CD4-positive, alpha-beta memory T cell (primary cell): ENCODE measurements around the gene COL5A1. TPM values are rescaled to one million over a fixed set of nuclear protein-coding genes. Genes with fewer than 3 reads are reported as not detected.
"Not testable (repeated sequence)": the region's sequence is repeated elsewhere in the genome, so short reads cannot be mapped to it uniquely, and the experiment has no call there.

Source experiments
- CTCF ChIA-PET: fragments of 350-600 bp; sonication (Branson Sonifier 250); formaldehyde crosslinking; loops from one replicate; lab custom pipeline; 2021; ENCODE audit warnings: inconsistent platforms; ENCODE audit not compliant: partially characterized antibody; lab: Charles Lee
- POLR2A ChIA-PET: fragments of 350-600 bp; sonication (Branson Sonifier 250); formaldehyde crosslinking; loops from one replicate; lab custom pipeline; 2021; ENCODE audit not compliant: partially characterized antibody; lab: Charles Lee
- DNase-seq, 5 donors: peaks; one replicate each; pipeline versions ENCODE4 v3.0.0 to v3.0.0-alpha.2; 2020 to 2022; ENCODE audit warnings: mixed read lengths in 1 of 5
- H3K27ac ChIP-seq: one replicate; pipeline ENCODE4 v1.7.0; 2013; ENCODE audit warnings: low read depth, low read length
- H3K27me3 ChIP-seq: 2 replicates; pipeline ENCODE4 v1.7.0; 2013; ENCODE audit warnings: mild to moderate bottlenecking, low read length, moderate library complexity; ENCODE audit not compliant: insufficient read depth
- H3K36me3 ChIP-seq: 2 replicates; pipeline ENCODE4 v1.7.0; 2013; ENCODE audit warnings: mild to moderate bottlenecking, low read length, moderate library complexity; ENCODE audit not compliant: insufficient read depth
- H3K4me1 ChIP-seq: 2 replicates; pipeline ENCODE4 v1.7.0; 2013; ENCODE audit warnings: mild to moderate bottlenecking, low read length, moderate library complexity; ENCODE audit not compliant: insufficient read depth
- H3K4me3 ChIP-seq, 2 donors: one replicate each; pipeline ENCODE4 v1.7.0; 2013; ENCODE audit warnings: low read length in 2 of 2, mild to moderate bottlenecking in 1 of 2
- H3K9me3 ChIP-seq, 2 donors: one replicate each; pipeline ENCODE4 v1.7.0; 2013; ENCODE audit warnings: low read length in 2 of 2, control low read depth in 1 of 2; ENCODE audit not compliant: control insufficient read depth in 1 of 2
- H3K27ac Mint-ChIP-seq, 7 donors: one replicate each; pipeline ENCODE4 v1.8.0; 2020 to 2021; ENCODE audit warnings: mixed read lengths in 7 of 7, mild to moderate bottlenecking in 6 of 7, inconsistent platforms in 3 of 7, moderate library complexity in 3 of 7
- H3K27me3 Mint-ChIP-seq, 2 donors: one replicate each; pipeline ENCODE4 v1.8.0; 2020 to 2021; ENCODE audit warnings: mixed read lengths in 2 of 2
- H3K36me3 Mint-ChIP-seq, 2 donors: one replicate each; pipeline ENCODE4 v1.8.0; 2020 to 2021; ENCODE audit warnings: mixed read lengths in 2 of 2, inconsistent platforms in 1 of 2, mild to moderate bottlenecking in 1 of 2
- H3K4me1 Mint-ChIP-seq, 4 donors: one replicate each; pipeline ENCODE4 v1.8.0; 2020 to 2021; ENCODE audit warnings: mixed read lengths in 4 of 4, mild to moderate bottlenecking in 1 of 4
- H3K4me3 Mint-ChIP-seq, 8 donors: one replicate each; pipeline ENCODE4 v1.8.0; 2020 to 2021; ENCODE audit warnings: mixed read lengths in 8 of 8, mild to moderate bottlenecking in 7 of 8, moderate library complexity in 6 of 8, inconsistent platforms in 3 of 8
- H3K9me3 Mint-ChIP-seq, 8 donors: one replicate each; pipeline ENCODE4 v1.8.0; 2020 to 2021; ENCODE audit warnings: mixed read lengths in 8 of 8, mild to moderate bottlenecking in 5 of 8, inconsistent platforms in 3 of 8, moderate library complexity in 1 of 8
- intact Hi-C: fragments of 100-400 bp; cut with micrococcal nuclease; formaldehyde crosslinking; loops from one replicate; pipeline ENCODE4 v1.15.1; 2023
- polyA plus RNA-seq, 2 donors: library from polyadenylated mRNA; unstranded; fragments of 300-500 nt; fragmentation: Illumina TruSeq; gene quantifications; one replicate each; pipeline ENCODE4 v1.2.3, GENCODE V29; 2021
- total RNA-seq, 2 experiments: library from RNA; stranded (reverse); gene quantifications; one replicate each; pipeline ENCODE4 v1.2.3, GENCODE V29; 2021

COL5A1 gene
- total and polyA plus RNA-seq, 4 experiments from 2014 or later, result 0.36 to 1.6 (median 1.5) TPM; not detected in 1

DNA sequence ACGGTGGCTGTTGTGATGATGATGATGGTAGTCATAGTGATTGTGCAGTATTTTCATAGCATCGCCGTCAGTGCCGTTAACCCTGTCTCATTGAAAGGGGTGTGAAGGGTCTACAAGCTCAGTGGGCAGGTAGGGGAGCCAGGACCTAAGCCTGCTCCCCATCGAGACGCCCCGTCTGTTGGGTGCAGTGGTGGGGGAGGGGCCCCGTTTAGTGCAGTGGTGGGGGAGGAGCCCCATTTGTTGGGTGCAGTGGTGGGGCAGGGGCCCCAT lies 68.6 kb downstream of the COL5A1 start:
- Mint-ChIP-seq H3K4me1 (peaks cover 0 to 5% (median 2%) of the 10 kb centered on the region in 4 donors), H3K4me3 (peak overlapping the region in 1 of 8 donors; percentile 20), H3K36me3 (no peaks in the 10 kb centered on the region), H3K9me3 (peaks cover 0 to 9% (median 0%) of the 10 kb centered on the region in 8 donors), H3K27ac (peak overlapping the region in 1 of 7 donors; percentile 70), H3K27me3 (peaks cover 0 to 1% of the 10 kb centered on the region in 2 donors)
- no peaks in the 10 kb centered on the region for H3K4me1 ChIP-seq
- no peak overlapping the region for H3K27ac ChIP-seq
- no peaks in the 10 kb centered on the region for H3K27me3 ChIP-seq
- H3K4me3 ChIP-seq, result no peak overlapping the region
- ChIA-PET POLR2A (no interaction called here), CTCF (no interaction called here)
- no peaks in the 10 kb centered on the region for H3K9me3 ChIP-seq
- no peaks in the 10 kb centered on the region for H3K36me3 ChIP-seq
- intact Hi-C loops, result no loop called here
- DNase-seq, result no peak

- Mint-ChIP-seq H3K4me3 (no peak overlapping the region), H3K4me1 (peaks cover 0 to 5% (median 3%) of the 10 kb centered on the region in 4 donors), H3K36me3 (no peaks in the 10 kb centered on the region), H3K27ac (no peak overlapping the region), H3K9me3 (peaks cover 0 to 9% (median 0%) of the 10 kb centered on the region in 8 donors), H3K27me3 (peaks cover 0 to 1% of the 10 kb centered on the region in 2 donors)
- Histone ChIP-seq H3K9me3 (no peaks in the 10 kb centered on the region), H3K36me3 (no peaks in the 10 kb centered on the region), H3K4me1 (no peaks in the 10 kb centered on the region), H3K27ac (no peak overlapping the region), H3K27me3 (no peaks in the 10 kb centered on the region), H3K4me3 (no peak overlapping the region)
- intact Hi-C loops, result no loop called here
- POLR2A ChIA-PET, result no interaction called here
- CTCF ChIA-PET, result no interaction called here
- DNase-seq, result no peak
These were observed 69.3 kb downstream of the COL5A1 start for GRCh38 chr9:134710901-134711300.

DNA sequence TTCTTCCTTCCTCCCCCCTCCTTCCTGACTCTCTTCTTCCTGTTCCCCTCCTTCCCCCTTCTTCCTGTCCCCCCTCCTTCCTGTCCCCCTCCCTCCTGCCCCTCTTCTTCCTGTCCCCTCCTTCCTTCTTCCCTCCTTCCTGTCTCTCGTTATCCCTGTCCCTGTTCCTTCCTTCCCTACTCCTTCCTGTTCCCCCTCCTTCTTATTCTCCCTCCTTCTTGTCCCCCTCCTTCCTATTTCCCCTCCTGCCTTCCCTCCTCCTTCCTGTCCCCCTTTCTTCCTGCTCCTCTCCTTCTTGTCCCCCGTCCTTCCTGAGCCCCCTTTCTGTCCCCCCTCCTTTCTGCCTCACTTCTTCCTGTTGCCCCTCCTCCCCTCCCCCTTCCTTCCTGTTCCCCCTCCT lies 70.6 kb downstream of the COL5A1 start:
- H3K27me3 Mint-ChIP-seq, result no peaks in the 10 kb centered on the region
- no peaks in the 10 kb centered on the region for H3K9me3 ChIP-seq
- H3K4me3 ChIP-seq, result no peak overlapping the region
- no peaks in the 10 kb centered on the region for H3K27me3 ChIP-seq
- H3K4me1 Mint-ChIP-seq, result peaks cover 0 to 5% (median 3%) of the 10 kb centered on the region in 4 donors
- no peaks in the 10 kb centered on the region for H3K4me1 ChIP-seq
- no peak overlapping the region for H3K4me3 Mint-ChIP-seq
- ChIA-PET POLR2A (no interaction called here), CTCF (no interaction called here)
- DNase-seq, result no peak
- no peak overlapping the region for H3K27ac ChIP-seq
- H3K36me3 Mint-ChIP-seq, result no peaks in the 10 kb centered on the region
- H3K9me3 Mint-ChIP-seq, result peaks cover 0 to 9% (median 0%) of the 10 kb centered on the region in 8 donors
- H3K36me3 ChIP-seq, result no peaks in the 10 kb centered on the region
- intact Hi-C loops, result no loop called here
- peak overlapping the region in 3 of 7 donors; percentile 38 to 64 (median 46) for H3K27ac Mint-ChIP-seq

DNA sequence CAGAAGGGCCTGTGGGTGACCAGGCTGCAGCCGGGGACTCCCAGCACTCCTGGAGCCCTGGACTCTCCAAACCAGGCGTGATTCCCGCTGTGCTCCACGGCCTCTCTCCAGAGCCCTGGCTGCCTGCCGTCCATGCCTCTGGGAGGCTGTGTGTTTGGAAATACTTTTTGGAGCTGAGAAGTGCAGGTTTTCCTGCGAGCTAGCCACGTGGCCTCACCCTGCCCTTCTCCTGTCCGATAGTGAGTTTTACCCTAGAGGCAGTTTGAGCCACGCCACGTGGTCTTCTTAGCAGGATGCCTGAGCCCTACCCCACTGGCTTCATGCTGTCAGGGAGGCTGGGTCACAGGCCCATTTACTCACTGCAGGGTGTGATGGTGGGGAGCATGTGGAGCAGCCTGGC lies 71.3 kb downstream of the COL5A1 start:
- ChIA-PET POLR2A (no interaction called here), CTCF (no interaction called here)
- no peaks in the 10 kb centered on the region for H3K36me3 Mint-ChIP-seq
- H3K27ac Mint-ChIP-seq, result peak overlapping the region in 3 of 7 donors; percentile 38 to 66 (median 51)
- no peaks in the 10 kb centered on the region for H3K36me3 ChIP-seq
- H3K9me3 ChIP-seq, result no peaks in the 10 kb centered on the region
- intact Hi-C loops, result no loop called here
- no peak overlapping the region for H3K4me3 ChIP-seq
- H3K9me3 Mint-ChIP-seq, result peaks cover 0 to 9% (median 0%) of the 10 kb centered on the region in 8 donors
- H3K27me3 Mint-ChIP-seq, result no peaks in the 10 kb centered on the region
- no peak overlapping the region for H3K27ac ChIP-seq
- no peaks in the 10 kb centered on the region for H3K4me1 ChIP-seq
- no peak overlapping the region for H3K4me3 Mint-ChIP-seq
- H3K27me3 ChIP-seq, result no peaks in the 10 kb centered on the region
- DNase-seq, result no peak
- H3K4me1 Mint-ChIP-seq, result peaks cover 0 to 5% (median 3%) of the 10 kb centered on the region in 4 donors

- H3K4me3 Mint-ChIP-seq, intact Hi-C loops: not testable (repeated sequence)
These were observed 73.9 kb downstream of the COL5A1 start for GRCh38 chr9:134715536-134715935.

DNA sequence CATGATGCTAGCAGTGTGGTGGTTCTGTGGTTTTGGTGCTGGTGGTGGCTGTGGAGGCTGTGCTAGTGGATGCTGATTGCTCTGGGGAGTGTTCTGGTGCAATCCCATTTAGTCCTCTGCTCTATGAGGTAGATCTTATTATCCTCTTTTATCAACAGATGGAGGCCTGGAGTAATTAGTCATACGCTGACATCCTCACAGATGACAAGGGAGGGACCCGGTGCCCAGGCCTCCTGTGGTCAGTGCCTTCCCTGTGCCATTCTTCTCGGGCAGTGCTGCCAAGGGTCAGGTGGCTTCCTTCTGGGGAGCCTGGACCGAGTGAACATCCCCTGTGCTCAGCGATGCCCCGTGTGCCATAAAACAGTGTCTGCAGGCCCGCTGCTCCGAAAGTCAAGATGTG lies 74.5 kb downstream of the COL5A1 start:
- Histone ChIP-seq H3K4me1 (no peaks in the 10 kb centered on the region), H3K9me3 (no peaks in the 10 kb centered on the region), H3K27me3 (no peaks in the 10 kb centered on the region), H3K27ac (no peak overlapping the region), H3K36me3 (no peaks in the 10 kb centered on the region), H3K4me3 (no peak overlapping the region)
- Mint-ChIP-seq H3K9me3 (peaks cover 0 to 9% (median 0%) of the 10 kb centered on the region in 8 donors), H3K27me3 (no peaks in the 10 kb centered on the region), H3K4me1 (peaks cover 0 to 5% (median 3%) of the 10 kb centered on the region in 4 donors), H3K36me3 (no peaks in the 10 kb centered on the region), H3K4me3 (no peak overlapping the region), H3K27ac (no peak overlapping the region)
- ChIA-PET CTCF (no interaction called here), POLR2A (no interaction called here)
- no peak for DNase-seq
- intact Hi-C loops, result no loop called here

More at GRCh38 chr9:134715536-134715935, 73.9 kb downstream of the COL5A1 start:
- H3K36me3 Mint-ChIP-seq, H3K9me3 Mint-ChIP-seq, H3K27ac ChIP-seq, H3K27me3 ChIP-seq, H3K36me3 ChIP-seq, H3K9me3 ChIP-seq, CTCF ChIA-PET, H3K27me3 Mint-ChIP-seq, H3K4me3 ChIP-seq, H3K4me1 ChIP-seq, H3K27ac Mint-ChIP-seq, H3K4me1 Mint-ChIP-seq, DNase-seq, POLR2A ChIA-PET: not testable (repeated sequence)

- DNase-seq, result no peak
- Histone ChIP-seq H3K27me3 (no peaks in the 10 kb centered on the region), H3K9me3 (no peaks in the 10 kb centered on the region), H3K36me3 (no peaks in the 10 kb centered on the region), H3K4me3 (no peak overlapping the region), H3K27ac (no peak overlapping the region), H3K4me1 (no peaks in the 10 kb centered on the region)
- H3K4me1 Mint-ChIP-seq, result peaks cover 0 to 5% (median 3%) of the 10 kb centered on the region in 4 donors
- intact Hi-C loops, result no loop called here
- no peaks in the 10 kb centered on the region for H3K36me3 Mint-ChIP-seq
- CTCF ChIA-PET, result no interaction called here
- no peak overlapping the region for H3K27ac Mint-ChIP-seq
- H3K27me3 Mint-ChIP-seq, result no peaks in the 10 kb centered on the region
- POLR2A ChIA-PET, result no interaction called here
- H3K4me3 Mint-ChIP-seq, result no peak overlapping the region
- peaks cover 0 to 9% (median 0%) of the 10 kb centered on the region in 8 donors for H3K9me3 Mint-ChIP-seq
These were observed 75.5 kb downstream of the COL5A1 start for GRCh38 chr9:134717056-134717455.
